H9 (cell line): Measurements from ENCODE around the gene IER5L. TPM values are rescaled to one million over a fixed set of nuclear protein-coding genes. Genes with fewer than 3 reads are reported as not detected.

Experiments used
- DNase-seq: peaks from one replicate; pipeline ENCODE4 v3.0.0-alpha.2; 2017
- H2AFZ ChIP-seq: one replicate; pipeline ENCODE4 v1.6.1; 2013; ENCODE audit warnings: mild to moderate bottlenecking, low read length, control low read depth, moderate library complexity
- H2AK5ac ChIP-seq: 2 replicates; pipeline ENCODE4 v1.6.1; 2013; ENCODE audit warnings: low read length, control low read depth, mixed read lengths; ENCODE audit not compliant: insufficient read length
- H2BK120ac ChIP-seq: one replicate; pipeline ENCODE4 v1.6.1; 2013; ENCODE audit warnings: low read depth, mild to moderate bottlenecking, low read length, control low read depth, inconsistent platforms; ENCODE audit not compliant: poor library complexity, severe bottlenecking
- H2BK12ac ChIP-seq: 2 replicates; pipeline ENCODE4 v1.6.1; 2013; ENCODE audit warnings: low read length, control low read depth, mixed read lengths, low read depth; ENCODE audit not compliant: insufficient read length
- H2BK15ac ChIP-seq: 2 replicates; pipeline ENCODE4 v1.6.1; 2013; ENCODE audit warnings: low read depth, low read length, control low read depth
- H2BK20ac ChIP-seq: one replicate; pipeline ENCODE4 v1.6.1; 2013; ENCODE audit warnings: low read depth, mild to moderate bottlenecking, low read length, control low read depth, inconsistent platforms; ENCODE audit not compliant: poor library complexity, severe bottlenecking
- H2BK5ac ChIP-seq: 2 replicates; pipeline ENCODE4 v1.6.1; 2013; ENCODE audit warnings: low read length, control low read depth, mixed read lengths; ENCODE audit not compliant: insufficient read length
- H3K14ac ChIP-seq: 2 replicates; pipeline ENCODE4 v1.6.1; 2013; ENCODE audit warnings: low read length, control low read depth; ENCODE audit not compliant: insufficient read depth
- H3K18ac ChIP-seq: 2 replicates; pipeline ENCODE4 v1.6.1; 2013; ENCODE audit warnings: low read depth, mild to moderate bottlenecking, mixed read lengths, low read length, control low read depth; ENCODE audit not compliant: insufficient read length
- H3K23ac ChIP-seq: 2 replicates; pipeline ENCODE4 v1.6.1; 2013; ENCODE audit warnings: low read length, control low read depth, mixed read lengths, low read depth; ENCODE audit not compliant: insufficient read length
- H3K23me2 ChIP-seq: 2 replicates; pipeline ENCODE4 v1.6.1; 2013; ENCODE audit warnings: low read depth, mild to moderate bottlenecking, mixed read lengths, low read length, control low read depth; ENCODE audit not compliant: insufficient read length, poor library complexity, severe bottlenecking
- H3K27ac ChIP-seq: 2 replicates; pipeline ENCODE4 v1.5.1; 2013; ENCODE audit warnings: low read length, control low read depth, mixed read lengths, low read depth; ENCODE audit not compliant: insufficient read length
- H3K27me3 ChIP-seq: 2 replicates; pipeline ENCODE4 v1.6.1; 2013; ENCODE audit warnings: low read length, control low read depth, inconsistent platforms; ENCODE audit not compliant: insufficient read depth
- H3K4ac ChIP-seq: 2 replicates; pipeline ENCODE4 v1.6.1; 2013; ENCODE audit warnings: low read depth, mild to moderate bottlenecking, control low read depth, inconsistent platforms, low read length, moderate library complexity
- H3K4me1 ChIP-seq: 2 replicates; pipeline ENCODE4 v1.6.1; 2013; ENCODE audit warnings: low read length, control low read depth, inconsistent platforms; ENCODE audit not compliant: insufficient read depth
- H3K4me2 ChIP-seq: 2 replicates; pipeline ENCODE4 v1.6.1; 2013; ENCODE audit warnings: low read length, control low read depth, mixed read lengths; ENCODE audit not compliant: insufficient read length, insufficient read depth
- H3K56ac ChIP-seq: 2 replicates; pipeline ENCODE4 v1.6.1; 2013; ENCODE audit warnings: low read depth, mild to moderate bottlenecking, mixed read lengths, low read length, control low read depth; ENCODE audit not compliant: insufficient read length
- H3K79me1 ChIP-seq: 2 replicates; pipeline ENCODE4 v1.6.1; 2013; ENCODE audit warnings: low read depth, mild to moderate bottlenecking, moderate library complexity, low read length, control low read depth, inconsistent platforms; ENCODE audit not compliant: insufficient read depth, poor library complexity, severe bottlenecking
- H3K79me2 ChIP-seq: 2 replicates; pipeline ENCODE4 v1.6.1; 2013; ENCODE audit warnings: low read length, control low read depth, inconsistent platforms; ENCODE audit not compliant: insufficient read depth
- H3K9ac ChIP-seq: 2 replicates; pipeline ENCODE4 v1.6.1; 2013; ENCODE audit warnings: low read length, control low read depth, mixed read lengths; ENCODE audit not compliant: insufficient read length; ENCODE audit errors: extremely low read depth
- H3K9me3 ChIP-seq: one replicate; pipeline ENCODE4 v1.6.1; 2013; ENCODE audit warnings: low read depth, low read length, inconsistent platforms; ENCODE audit not compliant: control insufficient read depth
- H3T11ph ChIP-seq: one replicate; pipeline ENCODE4 v1.6.1; 2013; ENCODE audit warnings: mild to moderate bottlenecking, low read length, control low read depth, inconsistent platforms
- H4K20me1 ChIP-seq: one replicate; pipeline ENCODE4 v1.6.1; 2013; ENCODE audit not compliant: control insufficient read depth, insufficient read length, insufficient read depth
- H4K5ac ChIP-seq: 2 replicates; pipeline ENCODE4 v1.6.1; 2013; ENCODE audit warnings: low read depth, mild to moderate bottlenecking, mixed read lengths, low read length, control low read depth; ENCODE audit not compliant: insufficient read length
- H4K8ac ChIP-seq: replicated peaks from 2 replicates; pipeline ENCODE4 v1.6.1; 2013; ENCODE audit warnings: low read length, control low read depth, mixed read lengths, low read depth; ENCODE audit not compliant: insufficient read length
- H4K91ac ChIP-seq: 2 replicates; pipeline ENCODE4 v1.6.1; 2013; ENCODE audit warnings: low read depth, mild to moderate bottlenecking, moderate library complexity, mixed read lengths, low read length, control low read depth; ENCODE audit not compliant: insufficient read length
- H3K27ac Mint-ChIP-seq, 3 experiments: 2 replicates in 2 of 3; 3 replicates in 1 of 3; pipeline ENCODE4 v1.8.0; 2020 to 2021; ENCODE audit warnings: mixed read lengths in 3 of 3, mild to moderate bottlenecking in 1 of 3, moderate library complexity in 1 of 3
- H3K27me3 Mint-ChIP-seq: 2 replicates; pipeline ENCODE4 v1.8.0; 2021; ENCODE audit warnings: low read depth, mild to moderate bottlenecking, moderate library complexity, mixed read lengths
- H3K36me3 Mint-ChIP-seq, 3 experiments: 2 replicates in 2 of 3; 3 replicates in 1 of 3; pipeline ENCODE4 v1.8.0; 2020 to 2021; ENCODE audit warnings: low read depth in 3 of 3, mixed read lengths in 3 of 3; ENCODE audit not compliant: insufficient read depth in 1 of 3
- H3K4me1 Mint-ChIP-seq, 2 experiments: 2 replicates each; pipeline ENCODE4 v1.8.0; 2020; ENCODE audit warnings: mixed read lengths in 2 of 2
- H3K4me3 Mint-ChIP-seq, 2 experiments: 2 replicates in 1 of 2; 3 replicates in 1 of 2; pipeline ENCODE4 v1.8.0; 2020 to 2021; ENCODE audit warnings: mild to moderate bottlenecking in 2 of 2, mixed read lengths in 2 of 2, moderate library complexity in 1 of 2
- H3K9me3 Mint-ChIP-seq, 2 experiments: 2 replicates in 1 of 2; 3 replicates in 1 of 2; pipeline ENCODE4 v1.8.0; 2020; ENCODE audit warnings: mild to moderate bottlenecking in 2 of 2, mixed read lengths in 2 of 2, moderate library complexity in 1 of 2
- WGBS: extraction: QIAGEN DNeasy Blood & Tissue Kit; methylation state at CpG from one replicate; pipeline ENCODE4 v1.1.7; 2013; ENCODE audit warnings: missing lambda C conversion rate, low lambda C conversion rate, mixed read lengths; ENCODE audit not compliant: insufficient read length; ENCODE audit errors: extremely low coverage; 5-methylcytosine and 5-hydroxymethylcytosine counted together
- total RNA-seq: library from RNA; stranded (reverse); gene quantifications from 2 replicates; pipeline ENCODE4 v1.2.1, GENCODE V29; 2021
- TF ChIP-seq, protein P1 (sequence below): fragments of 200-600 bp; sonication (generic); conservative IDR thresholded peaks from 3 replicates; pipeline ENCODE4 v1.8.0; 2021; ENCODE audit warnings: antibody characterized with exemption, mild to moderate bottlenecking

Gene IER5L
- total RNA-seq, 1 experiment from 2014 or later = 1.0 TPM

DNA sequence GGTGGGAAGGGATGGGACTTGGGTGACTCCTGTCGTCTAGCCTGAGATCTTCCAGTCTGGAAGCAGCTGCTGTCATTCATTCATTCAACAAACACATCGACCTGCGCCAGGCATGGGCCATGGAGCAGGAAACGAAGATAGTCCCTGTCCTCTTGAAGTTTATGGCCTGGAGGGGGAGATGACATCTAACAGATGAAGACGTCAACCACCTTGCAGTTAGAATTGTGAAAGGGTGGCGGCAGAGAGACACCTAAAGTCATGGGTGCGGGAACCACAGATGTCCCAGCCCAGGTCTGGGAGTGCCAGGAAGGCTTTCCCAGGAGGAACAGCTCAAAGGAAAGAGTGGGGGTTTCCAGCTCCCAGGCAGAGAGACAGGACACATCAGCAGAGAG is 21.0 kb upstream of the IER5L start:
- TF ChIP-seq, protein P1, sequence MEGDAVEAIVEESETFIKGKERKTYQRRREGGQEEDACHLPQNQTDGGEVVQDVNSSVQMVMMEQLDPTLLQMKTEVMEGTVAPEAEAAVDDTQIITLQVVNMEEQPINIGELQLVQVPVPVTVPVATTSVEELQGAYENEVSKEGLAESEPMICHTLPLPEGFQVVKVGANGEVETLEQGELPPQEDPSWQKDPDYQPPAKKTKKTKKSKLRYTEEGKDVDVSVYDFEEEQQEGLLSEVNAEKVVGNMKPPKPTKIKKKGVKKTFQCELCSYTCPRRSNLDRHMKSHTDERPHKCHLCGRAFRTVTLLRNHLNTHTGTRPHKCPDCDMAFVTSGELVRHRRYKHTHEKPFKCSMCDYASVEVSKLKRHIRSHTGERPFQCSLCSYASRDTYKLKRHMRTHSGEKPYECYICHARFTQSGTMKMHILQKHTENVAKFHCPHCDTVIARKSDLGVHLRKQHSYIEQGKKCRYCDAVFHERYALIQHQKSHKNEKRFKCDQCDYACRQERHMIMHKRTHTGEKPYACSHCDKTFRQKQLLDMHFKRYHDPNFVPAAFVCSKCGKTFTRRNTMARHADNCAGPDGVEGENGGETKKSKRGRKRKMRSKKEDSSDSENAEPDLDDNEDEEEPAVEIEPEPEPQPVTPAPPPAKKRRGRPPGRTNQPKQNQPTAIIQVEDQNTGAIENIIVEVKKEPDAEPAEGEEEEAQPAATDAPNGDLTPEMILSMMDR = no peak
- Histone ChIP-seq H2BK5ac (no peak overlapping the region), H4K20me1 (no peaks in the 10 kb centered on the region), H3K79me2 (no peaks in the 10 kb centered on the region), H3K27me3 (no peaks in the 10 kb centered on the region; the same call in 1 of the 2 replicates), H3K23ac (no peak overlapping the region), H2BK120ac (no peak overlapping the region), H2AFZ (no peak overlapping the region), H3K23me2 (no peaks in the 10 kb centered on the region), H2BK12ac (no peak overlapping the region), H3T11ph (no peak overlapping the region), H3K4ac (no peak overlapping the region), H3K56ac (no peak overlapping the region), H3K4me2 (no peak overlapping the region), H2BK15ac (no peak overlapping the region), H4K5ac (no peak overlapping the region), H3K14ac (no peak overlapping the region), H3K9me3 (no peaks in the 10 kb centered on the region), H2AK5ac (no peak overlapping the region), H4K91ac (no peak overlapping the region), H4K8ac (no peak overlapping the region), H3K9ac (no peak overlapping the region), H3K4me1 (no peaks in the 10 kb centered on the region; the same call in 1 of the 2 replicates), H3K27ac (no peak overlapping the region), H3K79me1 (no peaks in the 10 kb centered on the region), H3K18ac (no peak overlapping the region), H2BK20ac (no peak overlapping the region)
- no peak overlapping the region for H3K4me3 Mint-ChIP-seq
- no peak overlapping the region for H3K27ac Mint-ChIP-seq
- H3K4me1 Mint-ChIP-seq = peaks cover 10 to 22% of the 10 kb centered on the region in 2 experiments
- peaks cover 70% of the 10 kb centered on the region for H3K27me3 Mint-ChIP-seq
- no CpG with 5 or more reads among the region's 7 CpGs for WGBS
- DNase-seq = no peak
- no peaks in the 10 kb centered on the region for H3K9me3 Mint-ChIP-seq
- H3K36me3 Mint-ChIP-seq = no peaks in the 10 kb centered on the region
